ENCODE measurements around the gene NDUFS2.

DNA sequence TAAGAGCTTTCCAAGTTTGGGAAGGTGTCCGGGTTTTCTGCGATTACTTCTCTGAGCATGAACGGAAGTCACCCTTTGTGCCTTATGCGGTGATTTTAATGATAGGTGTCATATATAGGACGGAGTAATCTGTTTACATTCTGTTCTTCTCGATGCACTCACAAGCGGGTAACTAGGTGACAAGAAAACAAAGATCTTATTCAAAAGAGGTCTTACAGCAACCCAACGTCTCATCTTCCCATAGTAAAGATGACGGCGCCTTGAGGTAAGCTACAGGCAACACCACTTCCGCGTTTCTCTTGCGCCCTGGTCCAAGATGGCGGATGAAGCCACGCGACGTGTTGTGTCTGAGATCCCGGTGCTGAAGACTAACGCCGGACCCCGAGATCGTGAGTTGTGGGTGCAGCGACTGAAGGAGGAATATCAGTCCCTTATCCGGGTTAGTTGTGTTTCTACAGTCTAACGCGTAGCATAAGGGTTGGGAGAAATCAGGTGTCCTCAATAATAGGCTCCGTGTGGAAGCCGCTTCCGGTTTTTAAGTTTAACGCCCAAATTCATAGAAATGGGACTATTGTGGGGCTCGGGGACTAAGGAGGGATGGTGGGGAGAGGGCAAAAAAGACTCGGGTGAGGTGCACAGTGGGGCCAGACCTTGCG, 48.4 kb upstream of the NDUFS2 start, which contains the start of gene UFC1:
- TF ChIP-seq, protein P1, sequence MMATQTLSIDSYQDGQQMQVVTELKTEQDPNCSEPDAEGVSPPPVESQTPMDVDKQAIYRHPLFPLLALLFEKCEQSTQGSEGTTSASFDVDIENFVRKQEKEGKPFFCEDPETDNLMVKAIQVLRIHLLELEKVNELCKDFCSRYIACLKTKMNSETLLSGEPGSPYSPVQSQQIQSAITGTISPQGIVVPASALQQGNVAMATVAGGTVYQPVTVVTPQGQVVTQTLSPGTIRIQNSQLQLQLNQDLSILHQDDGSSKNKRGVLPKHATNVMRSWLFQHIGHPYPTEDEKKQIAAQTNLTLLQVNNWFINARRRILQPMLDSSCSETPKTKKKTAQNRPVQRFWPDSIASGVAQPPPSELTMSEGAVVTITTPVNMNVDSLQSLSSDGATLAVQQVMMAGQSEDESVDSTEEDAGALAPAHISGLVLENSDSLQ (IDR thresholded peaks at IDR 0.05), result no peak
- TF ChIP-seq SP1 (IDR thresholded peaks at IDR 0.05), result no peak

Measured in HEK293T (cell line).